Activated CD4-positive, CD25-positive, alpha-beta regulatory T cell treated with anti-CD3 and anti-CD28 coated beads, Interleukin-2, amount 50 U/mL, for 72 hours (primary cell): Measurements from ENCODE around the gene SYT3.
"Not testable (repeated sequence)": the region's sequence is repeated elsewhere in the genome, so short reads cannot be mapped to it uniquely, and the experiment has no call there.

ENCODE experiments used
- DNase-seq: peaks from one replicate; pipeline ENCODE4 v3.0.0; 2021

Gene SYT3

DNA sequence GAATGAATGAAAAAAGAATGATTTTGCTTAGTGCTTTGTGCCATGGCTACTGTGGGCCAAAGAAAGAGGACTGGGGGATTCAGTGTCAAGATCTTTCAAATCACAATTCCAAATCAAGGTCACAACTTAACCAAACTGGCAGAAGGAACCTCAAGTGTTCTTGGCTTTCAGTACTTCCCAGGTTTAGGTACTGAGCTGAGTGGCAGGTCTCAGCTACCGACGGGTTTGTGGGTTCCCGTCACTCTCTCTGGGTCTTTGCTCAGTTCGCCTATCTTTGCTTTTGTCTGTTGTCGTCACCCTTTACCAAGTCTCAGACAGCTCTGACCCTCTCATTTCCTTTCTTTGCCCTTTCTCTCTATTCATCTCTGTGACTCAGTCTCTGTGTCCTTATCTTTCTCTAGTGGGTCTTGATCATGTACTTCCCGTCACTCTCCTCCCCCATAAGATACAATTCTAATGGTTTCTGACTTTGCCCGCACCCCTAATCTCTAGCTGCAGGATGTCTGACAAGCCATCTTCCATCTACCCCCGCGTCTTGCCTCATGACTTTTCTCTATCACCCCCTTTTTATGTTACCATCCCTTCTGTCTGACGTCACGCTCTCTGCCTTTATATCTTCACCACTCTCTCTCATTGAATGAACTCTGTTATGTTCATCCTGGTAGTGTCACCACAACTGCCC, 38.1 kb downstream of the SYT3 start:
- DNase-seq = no peak

- DNase-seq = no peak
Measured at GRCh38 chr19:50599427-50599826, 40.3 kb downstream of the SYT3 start.

GRCh38 chr19:50590191-50590590, 49.5 kb downstream of the SYT3 start:
- DNase-seq = no peak

DNA sequence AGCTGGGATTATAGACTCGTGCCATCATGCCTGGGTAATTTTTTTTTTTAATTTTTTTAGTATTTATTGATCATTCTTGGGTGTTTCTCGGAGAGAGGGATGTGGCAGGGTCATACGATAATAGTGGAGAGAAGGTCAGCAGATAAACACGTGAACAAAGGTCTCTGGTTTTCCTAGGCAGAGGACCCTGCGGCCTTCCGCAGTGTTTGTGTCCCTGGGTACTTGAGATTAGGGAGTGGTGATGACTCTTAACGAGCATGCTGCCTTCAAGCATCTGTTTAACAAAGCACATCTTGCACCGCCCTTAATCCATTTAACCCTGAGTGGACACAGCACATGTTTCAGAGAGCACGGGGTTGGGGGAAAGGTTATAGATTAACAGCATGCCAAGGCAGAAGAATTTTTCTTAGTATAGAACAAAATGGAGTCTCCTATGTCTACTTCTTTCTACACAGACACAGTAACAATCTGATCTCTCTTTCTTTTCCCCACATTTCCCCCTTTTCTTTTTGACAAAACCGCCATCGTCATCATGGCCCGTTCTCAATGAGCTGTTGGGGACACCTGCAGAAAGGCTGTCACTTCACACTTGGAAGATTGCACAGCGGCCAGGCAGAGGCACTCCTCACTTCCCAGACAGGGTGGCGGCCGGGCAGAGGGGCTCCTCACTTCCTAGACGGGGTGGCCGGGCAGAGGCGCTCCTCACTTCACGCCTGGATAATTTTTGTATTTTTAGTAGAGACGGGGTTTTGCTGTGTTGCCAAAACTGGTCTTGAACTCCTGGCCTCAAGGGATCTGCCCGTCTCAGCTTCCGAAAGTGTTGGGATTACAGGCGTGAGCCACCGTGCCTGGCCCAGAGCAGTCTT, 57.7 kb downstream of the SYT3 start:
- not testable (repeated sequence) for DNase-seq

GRCh38 chr19:50580970-50581634, 58.6 kb downstream of the SYT3 start:
- DNase-seq = no peak

GRCh38 chr19:50580240-50580639, 59.4 kb downstream of the SYT3 start:
- no peak for DNase-seq

- DNase-seq = not testable (repeated sequence)
Measured at GRCh38 chr19:50576769-50577168, 62.9 kb downstream of the SYT3 start.

DNA sequence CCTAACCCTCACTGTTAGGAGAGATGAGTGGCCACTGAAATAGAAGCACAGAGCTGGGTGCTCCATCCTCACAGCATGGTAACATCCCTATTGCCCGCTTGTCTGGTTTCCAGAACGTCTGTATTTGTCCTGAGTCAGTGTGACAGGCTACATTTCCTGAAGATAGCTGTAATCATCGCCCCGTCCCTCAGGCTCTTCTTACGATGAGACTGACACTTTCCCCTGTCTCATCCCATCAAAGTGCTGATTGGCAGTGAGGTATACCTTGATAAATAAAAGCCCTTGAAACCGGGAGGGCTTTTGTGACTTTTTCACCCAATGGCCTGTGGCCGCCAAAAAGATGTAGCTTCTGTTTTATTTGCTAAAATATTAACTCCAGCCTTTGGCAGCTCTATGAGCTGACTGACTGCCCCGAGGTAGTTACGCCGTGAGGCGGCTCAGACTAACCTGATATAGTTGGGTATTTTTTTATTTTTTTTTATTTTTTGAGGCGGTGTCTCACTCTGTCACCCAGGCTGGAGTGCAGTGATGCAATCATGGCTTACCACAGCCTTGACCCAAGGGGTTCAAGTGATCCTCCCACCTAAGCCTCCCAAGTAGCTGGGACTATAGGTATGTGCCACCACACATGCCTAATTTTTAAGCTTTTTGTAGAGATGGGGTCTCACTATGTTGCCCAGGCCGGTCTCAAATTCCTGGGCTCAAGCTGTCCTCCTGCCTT, 65.8 kb downstream of the SYT3 start:
- DNase-seq = no peak
